Head of caudate nucleus (tissue), 42 donors: ENCODE results near the gene PRKCE.

Experiments
- DNase-seq, 42 donors: peaks; one replicate each; pipeline versions ENCODE4 v3.0.0 to v3.0.0-alpha.2; 2020 to 2021; ENCODE audit warnings: mixed read lengths in 7 of 42
- intact Hi-C: fragments of 100-400 bp; cut with DNase I; formaldehyde crosslinking; loops from one replicate; pipeline ENCODE4 v1.15.0; 2022

The PRKCE gene

GRCh38 chr2:45812011-45812500, 160.6 kb downstream of the PRKCE start:
- intact Hi-C loops: no loop called here
- DNase-seq: no peak

DNA sequence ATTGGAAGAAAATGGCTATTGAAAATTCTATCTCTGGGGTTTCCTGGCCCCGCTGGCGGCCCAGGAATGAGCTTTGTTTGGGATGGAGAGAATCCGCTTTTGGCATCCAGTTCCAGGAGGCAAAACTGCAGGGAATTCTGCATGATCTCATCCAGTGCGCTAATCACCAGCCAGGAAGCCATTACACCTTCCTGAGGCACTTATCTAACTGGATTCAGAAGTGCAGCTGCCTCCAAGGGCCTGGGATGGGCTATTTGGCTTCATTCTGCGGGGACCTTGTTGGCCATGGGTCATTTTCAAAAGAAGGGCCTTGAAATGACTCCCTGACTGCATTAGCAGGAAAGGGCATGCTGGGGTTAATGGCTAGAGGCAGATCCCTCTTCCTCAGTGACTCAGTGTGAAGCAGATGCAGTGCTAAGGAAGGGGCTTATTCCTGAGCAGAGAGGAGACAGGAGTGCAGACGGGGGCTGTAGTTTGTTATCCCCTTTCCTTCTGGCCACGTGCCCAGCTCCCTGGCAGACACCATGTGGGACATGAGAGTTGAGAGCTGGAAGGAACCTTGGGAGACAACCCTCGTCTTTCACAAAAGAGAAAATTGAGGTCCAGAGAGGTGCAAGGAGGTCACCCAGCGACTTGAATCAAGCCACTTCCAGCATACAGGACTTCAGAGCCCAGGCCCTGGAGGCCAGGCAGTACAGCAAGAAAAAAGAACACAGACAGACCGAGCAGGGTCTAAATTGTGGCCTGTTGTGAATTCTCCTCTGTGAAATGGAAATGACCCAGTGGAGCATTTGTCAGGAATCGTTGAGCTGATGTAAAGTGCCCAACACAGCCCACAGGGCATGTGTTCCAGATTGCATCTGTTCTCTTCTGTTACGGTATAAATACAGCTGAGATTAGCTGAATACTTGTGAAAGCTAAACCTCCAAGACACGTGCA, 161.8 kb downstream of the PRKCE start:
- intact Hi-C loops: no loop called here
- no peak for DNase-seq

GRCh38 chr2:45814488-45814887, 163.0 kb downstream of the PRKCE start:
- DNase-seq: no peak
- intact Hi-C loops: no loop called here

DNA sequence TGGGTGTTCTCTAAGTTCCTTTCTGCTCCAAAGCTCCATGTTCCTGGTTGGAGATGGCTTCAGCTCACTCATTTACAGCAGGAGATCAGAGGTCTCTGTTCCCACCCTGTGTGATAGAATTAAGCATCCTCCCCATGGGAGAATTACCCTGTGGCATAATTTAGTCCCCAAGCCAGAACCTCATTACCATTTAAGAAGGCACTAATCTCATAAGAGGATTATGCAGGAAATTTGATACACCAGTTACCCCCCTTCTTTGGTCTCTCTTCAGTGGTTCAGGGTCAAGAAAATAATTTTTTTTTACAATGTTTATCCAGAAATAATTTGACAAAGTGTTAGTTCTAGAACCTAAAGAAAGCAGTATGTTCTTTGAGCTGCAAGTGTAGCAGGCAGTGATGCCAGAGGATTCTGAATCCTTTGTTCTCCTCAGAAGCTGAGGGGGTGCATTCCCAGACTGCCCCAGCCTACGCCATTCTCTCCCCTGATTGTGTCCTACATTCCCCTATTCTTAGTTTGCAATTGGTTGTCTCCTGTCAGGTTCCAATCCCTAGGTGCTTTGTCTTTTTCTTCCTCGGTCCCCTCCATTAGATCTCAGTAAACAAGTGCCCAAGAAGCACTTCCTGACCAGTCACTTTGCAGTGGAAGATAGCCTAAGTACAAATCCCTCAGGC, 163.6 kb downstream of the PRKCE start:
- peak in 6 of 42 donors; percentile 19 to 47 (median 32) for DNase-seq
- intact Hi-C loops: no loop called here

DNA sequence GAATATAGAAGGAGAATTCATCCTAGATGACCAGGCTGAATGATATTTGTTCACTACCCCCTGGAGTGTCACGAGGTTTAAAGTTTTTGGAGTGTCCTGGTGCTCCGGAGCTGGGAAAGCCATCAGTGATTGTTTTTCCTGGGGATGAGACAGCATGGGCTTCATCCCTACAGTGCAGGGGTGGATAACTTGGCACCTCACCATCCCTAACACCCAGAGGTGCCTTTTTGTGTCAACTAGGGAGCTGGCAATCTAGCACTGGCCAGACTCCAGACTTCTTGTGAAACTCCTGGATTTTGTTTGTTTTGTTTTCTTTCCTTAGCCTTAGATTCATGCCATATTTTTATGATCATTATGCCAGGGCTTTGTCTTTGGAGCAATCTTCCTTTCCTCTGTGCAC, 164.8 kb downstream of the PRKCE start:
- intact Hi-C loops: no loop called here
- DNase-seq: no peak

- intact Hi-C loops: no loop called here
- no peak for DNase-seq
Measured at GRCh38 chr2:45818591-45818990, 167.1 kb downstream of the PRKCE start.

DNA sequence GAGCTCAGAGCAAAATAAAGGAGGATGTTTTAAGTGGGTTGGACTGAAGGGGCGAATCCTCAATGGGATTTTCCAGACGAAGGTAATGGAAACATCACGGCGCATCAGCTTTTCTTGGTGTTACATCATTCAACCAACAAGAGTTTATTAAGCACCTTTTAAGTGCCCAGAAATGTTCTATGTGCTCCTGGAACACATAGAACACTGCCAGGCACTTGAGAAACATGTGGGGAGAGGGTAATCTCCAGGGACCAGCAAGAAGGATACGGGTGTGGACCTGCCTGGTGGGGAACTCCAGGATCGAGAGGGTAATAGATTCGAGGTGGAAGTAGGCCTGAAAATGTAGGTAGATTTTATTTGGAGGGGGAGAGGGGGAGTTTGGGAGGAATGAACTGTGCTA, 168.6 kb downstream of the PRKCE start:
- intact Hi-C loops: no loop called here
- DNase-seq: no peak

DNA sequence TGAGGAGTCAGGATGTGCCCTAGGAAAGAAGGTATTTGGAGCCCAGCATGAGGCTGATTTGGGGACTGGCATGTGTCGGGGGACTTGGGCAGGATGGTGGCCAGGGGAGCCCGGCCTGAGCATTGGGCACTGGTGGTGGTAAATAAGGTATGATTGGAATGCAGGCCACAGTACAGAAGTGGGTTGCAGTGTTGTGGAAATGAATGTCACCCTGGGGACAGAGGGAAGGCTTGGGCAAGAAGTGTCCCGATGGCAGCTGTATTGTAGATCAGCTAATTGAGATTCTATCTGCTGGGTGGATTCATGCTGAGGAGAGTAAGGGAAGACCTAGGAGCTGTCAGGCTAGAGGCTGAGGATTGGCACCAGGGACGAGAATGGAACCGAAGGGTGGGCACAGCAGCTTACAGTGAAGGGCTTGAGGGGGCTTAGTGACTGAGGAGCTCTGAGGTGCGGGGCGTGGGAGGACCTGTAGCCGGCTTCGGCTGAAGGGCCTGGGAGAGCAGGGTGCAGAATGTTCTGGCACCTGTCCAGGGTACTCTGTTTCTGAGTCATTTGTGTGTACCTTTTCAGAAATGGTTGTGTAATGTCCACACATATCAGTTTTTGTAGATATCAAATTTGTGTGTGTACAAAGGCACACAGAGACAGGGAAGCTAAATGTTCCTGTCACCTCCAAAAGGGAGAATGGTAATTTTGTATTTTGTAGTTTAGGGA, 170.2 kb downstream of the PRKCE start:
- intact Hi-C loops: no loop called here
- DNase-seq: no peak

DNA sequence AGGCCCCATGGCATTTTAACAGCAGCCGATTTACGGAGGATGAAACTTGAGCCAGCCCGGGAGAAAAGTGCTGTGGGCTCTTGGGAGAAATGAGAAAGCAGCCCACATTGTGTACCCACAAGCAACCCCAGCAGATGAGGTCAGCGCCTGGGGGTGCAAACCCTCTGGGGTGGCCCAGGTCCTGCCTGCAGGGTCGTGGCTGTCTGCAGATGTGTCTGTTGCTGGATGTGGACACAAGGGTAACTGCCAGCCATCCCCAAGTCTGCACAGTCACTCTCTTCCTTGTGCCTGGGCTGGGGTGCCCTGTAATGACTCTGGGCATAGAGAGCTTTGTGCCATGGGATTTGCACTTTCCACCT, 170.8 kb downstream of the PRKCE start:
- DNase-seq: no peak

GRCh38 chr2:45823723-45824206, 172.3 kb downstream of the PRKCE start:
- intact Hi-C loops: no loop called here
- DNase-seq: peak; percentile 27 to 86 (median 64)

More for the DNA sequence above, 170.8 kb downstream of the PRKCE start:
- intact Hi-C loops: no loop called here

DNA sequence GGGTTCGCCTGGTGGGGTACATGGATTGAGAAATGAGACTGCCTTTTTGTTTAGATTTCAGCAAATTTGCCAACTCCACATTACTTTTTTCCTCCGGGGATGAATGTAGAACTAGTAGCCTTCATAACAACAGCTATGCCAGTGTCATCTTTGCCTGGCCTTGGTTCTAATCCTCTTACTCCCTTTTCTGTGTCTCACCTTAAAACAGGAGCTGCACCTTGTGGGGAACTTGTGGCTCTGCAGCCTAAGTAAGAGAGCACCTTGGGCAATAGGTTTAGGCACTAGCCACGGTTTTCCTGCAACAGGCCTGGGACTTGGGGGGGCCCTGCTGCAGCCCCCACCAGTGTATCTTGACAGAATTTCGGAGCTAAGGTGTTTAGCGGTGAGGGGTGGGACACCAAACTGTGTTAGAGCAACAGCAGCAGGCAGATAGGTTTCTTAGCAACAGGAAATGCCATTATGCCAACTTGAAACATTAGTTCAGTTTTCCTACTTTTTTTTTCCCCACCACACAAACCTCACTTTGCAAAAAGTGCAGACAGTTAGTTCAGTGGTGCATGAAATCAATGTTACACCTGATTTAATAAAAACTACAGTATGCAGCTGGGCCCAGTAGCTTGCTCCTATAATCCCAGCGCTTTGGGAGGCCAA, 173.7 kb downstream of the PRKCE start:
- no peak for DNase-seq
- intact Hi-C loops: no loop called here

DNA sequence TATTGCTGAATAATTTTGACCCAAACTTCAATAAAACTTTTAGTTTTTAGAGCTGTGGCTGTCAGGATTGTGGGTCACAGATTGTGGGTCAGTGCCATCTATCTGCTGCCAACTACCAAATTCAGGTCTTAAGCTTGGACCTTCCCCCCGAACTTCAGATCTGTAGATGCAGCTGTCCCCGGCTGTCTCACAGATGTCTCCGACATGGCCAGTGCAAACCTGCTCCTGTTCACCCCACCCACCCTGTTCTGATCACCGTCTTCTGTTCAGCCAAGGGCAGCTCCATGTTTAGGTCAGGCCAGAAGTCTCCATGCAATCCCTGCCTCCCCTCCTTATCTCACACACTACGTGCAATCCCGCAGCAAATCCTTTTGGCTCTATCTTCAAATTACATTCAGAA, 175.0 kb downstream of the PRKCE start:
- intact Hi-C loops: no loop called here
- no peak for DNase-seq

DNA sequence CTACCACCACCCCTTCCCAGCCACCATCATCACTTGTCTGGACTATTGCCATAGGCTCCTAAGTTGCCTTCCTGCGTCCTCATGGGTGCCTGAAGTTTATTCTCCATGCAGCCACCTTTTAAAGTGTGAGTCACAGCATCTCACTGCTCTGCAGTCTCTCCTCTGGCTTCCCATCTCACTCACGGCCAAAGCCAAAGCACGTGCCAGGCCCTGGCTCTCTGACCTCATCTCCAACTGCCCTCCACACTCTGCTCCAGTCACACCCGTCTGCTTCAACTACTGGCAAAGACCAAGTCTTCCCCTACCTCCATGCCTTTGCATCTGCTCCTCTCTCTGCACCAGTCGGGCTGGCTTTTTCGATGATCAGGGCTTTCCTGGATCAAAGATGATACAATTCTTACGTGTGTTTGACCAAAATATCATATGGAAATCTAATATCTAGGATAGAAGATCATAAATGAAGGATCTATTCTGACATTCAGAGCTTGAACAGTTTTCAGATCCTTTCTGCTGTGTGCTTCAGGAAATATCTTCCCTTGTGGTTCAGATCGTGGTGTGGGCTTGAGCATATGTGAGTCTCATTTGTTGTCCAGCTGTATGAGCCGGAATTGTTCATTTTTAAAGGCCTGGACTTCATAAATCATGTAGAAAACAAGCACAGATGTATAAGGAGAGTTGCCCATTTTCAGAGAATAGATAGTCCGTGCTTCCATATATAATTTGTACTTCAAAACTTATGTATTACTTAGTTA, 175.6 kb downstream of the PRKCE start:
- peak in 25 of 42 donors; percentile 15 to 69 (median 39) for DNase-seq
- intact Hi-C loops: no loop called here

GRCh38 chr2:45830322-45830721, 178.8 kb downstream of the PRKCE start:
- intact Hi-C loops: no loop called here
- no peak for DNase-seq

GRCh38 chr2:45833301-45833967, 182.0 kb downstream of the PRKCE start:
- intact Hi-C loops: no loop called here
- DNase-seq: no peak

DNA sequence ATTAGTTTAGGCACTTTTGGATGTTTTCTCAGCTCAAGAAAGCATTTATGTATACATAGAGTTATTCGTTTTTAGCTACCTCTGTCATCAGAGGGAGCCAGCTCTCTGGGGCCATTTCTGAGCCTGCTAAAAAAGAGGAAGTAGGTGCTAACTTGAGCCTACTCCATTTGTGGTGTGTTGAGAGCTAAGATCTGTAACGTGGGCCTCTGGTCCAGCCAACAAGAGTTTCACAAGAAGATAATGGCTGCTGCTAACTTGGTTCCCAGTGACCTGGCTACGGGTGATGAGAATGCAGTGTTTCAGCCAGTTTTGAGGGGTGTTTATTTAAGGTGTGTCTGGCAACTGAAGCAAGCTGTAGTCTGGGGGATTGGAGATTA, 182.5 kb downstream of the PRKCE start:
- no peak for DNase-seq
- intact Hi-C loops: no loop called here

- DNase-seq: no peak
- intact Hi-C loops: no loop called here
Measured at GRCh38 chr2:45834372-45834771, 182.9 kb downstream of the PRKCE start.

DNA sequence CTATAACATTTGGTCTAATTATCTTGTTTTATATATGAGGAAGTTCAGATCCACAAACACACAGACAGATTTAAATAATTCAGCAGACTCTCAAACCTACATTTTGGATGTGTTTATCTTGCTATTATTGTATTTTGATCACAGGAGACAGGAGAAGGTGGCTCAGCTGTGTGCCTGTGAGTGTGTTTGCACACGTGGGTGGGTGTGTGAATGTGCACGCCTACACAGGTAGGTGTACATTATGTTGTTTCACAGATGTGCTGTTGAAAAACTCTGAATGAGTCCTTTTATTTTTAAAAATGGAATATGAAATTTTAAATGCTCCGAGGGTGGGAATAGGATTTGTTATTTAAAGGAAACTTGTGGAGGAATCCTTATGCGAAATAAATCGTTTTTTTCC, 183.4 kb downstream of the PRKCE start:
- DNase-seq: peak in 9 of 42 donors; percentile 14 to 56 (median 38)
- intact Hi-C loops: no loop called here
